HEK293 (cell line): ENCODE data around the gene TACR2.
A peak's percentile ranks its signal among the peaks of the same experiment; 100 is the strongest.

Source experiments
- CTCF ChIA-PET: fragments of 350-600 bp; formaldehyde crosslinking; extraction: SDS; loops from one replicate; lab custom pipeline; 2021; ENCODE audit warnings: antibody characterized with exemption; lab: Yijun Ruan, JAX
- POLR2A ChIA-PET: fragments of 300-600 bp; formaldehyde crosslinking; extraction: SDS; loops from one replicate; lab custom pipeline; 2020; ENCODE audit warnings: antibody characterized with exemption, inconsistent platforms; lab: Yijun Ruan, JAX
- H3K27ac ChIP-seq: fragments of 200-500 bp; sonication (Bioruptor generic); 2 replicates; pipeline ENCODE4 v1.5.1; 2014; ENCODE audit warnings: low read depth, low read length, control low read depth, inconsistent platforms; ENCODE audit errors: extremely low read depth
- H3K36me3 ChIP-seq, 2 experiments: fragments of 200-500 bp in 1 of 2; sonication (Bioruptor generic) in 1 of 2; 1 replicate in 1 of 2; 2 replicates in 1 of 2; pipeline ENCODE4 v1.5.1; 2014 to 2017; ENCODE audit warnings: inconsistent platforms in 2 of 2, low read length in 2 of 2; ENCODE audit not compliant: control insufficient read depth in 2 of 2, insufficient read depth in 1 of 2
- H3K4me1 ChIP-seq: fragments of 200-500 bp; sonication (Bioruptor generic); 2 replicates; pipeline ENCODE4 v1.5.1; 2014; ENCODE audit warnings: mild to moderate bottlenecking, low read length, inconsistent platforms; ENCODE audit not compliant: control insufficient read depth, insufficient read depth
- H3K4me3 ChIP-seq: 2 replicates; pipeline ENCODE4 v1.5.1; 2011; ENCODE audit warnings: low read depth, mild to moderate bottlenecking, control low read depth, low read length, moderate library complexity
- H3K9me3 ChIP-seq: fragments of 200-500 bp; sonication (Bioruptor generic); 2 replicates; pipeline ENCODE4 v1.5.1; 2014; ENCODE audit warnings: low read depth, low read length, inconsistent platforms; ENCODE audit not compliant: control insufficient read depth, insufficient read depth
- ATF2 ChIP-seq: fragments of 450-650 bp; formaldehyde crosslinking; IDR thresholded peaks from 2 replicates; pipeline ENCODE4 v1.5.1; 2016; ENCODE audit warnings: missing biosample characterization, missing genetic modification characterization, low read depth
- KLF9 ChIP-seq: fragments of 450-650 bp; formaldehyde crosslinking; IDR thresholded peaks from 2 replicates; pipeline ENCODE4 v1.5.1; 2016; ENCODE audit warnings: missing biosample characterization, missing genetic modification characterization, low read depth
- MZF1 ChIP-seq: fragments of 450-650 bp; formaldehyde crosslinking; IDR thresholded peaks from 2 replicates; pipeline ENCODE4 v1.5.1; 2017; ENCODE audit warnings: missing biosample characterization, missing genetic modification characterization, borderline replicate concordance
- OSR2 ChIP-seq: fragments of 450-650 bp; formaldehyde crosslinking; IDR thresholded peaks from 2 replicates; pipeline ENCODE4 v1.5.1; 2016; ENCODE audit warnings: missing biosample characterization, missing genetic modification characterization
- TSHZ1 ChIP-seq: fragments of 450-650 bp; formaldehyde crosslinking; IDR thresholded peaks from 2 replicates; pipeline ENCODE4 v1.5.1; 2016; ENCODE audit warnings: missing biosample characterization, missing genetic modification characterization, borderline replicate concordance
- WT1 ChIP-seq: fragments of 450-650 bp; formaldehyde crosslinking; IDR thresholded peaks from 2 replicates; pipeline ENCODE4 v1.5.1; 2016; ENCODE audit warnings: missing biosample characterization, missing genetic modification characterization
- ZBTB17 ChIP-seq: fragments of 450-650 bp; formaldehyde crosslinking; IDR thresholded peaks from 2 replicates; pipeline ENCODE4 v1.5.1; 2016; ENCODE audit warnings: missing biosample characterization, missing genetic modification characterization
- ZBTB8A ChIP-seq: fragments of 450-650 bp; formaldehyde crosslinking; IDR thresholded peaks from 2 replicates; pipeline ENCODE4 v1.5.1; 2016; ENCODE audit warnings: missing biosample characterization, missing genetic modification characterization
- ZFP69B ChIP-seq: fragments of 450-650 bp; formaldehyde crosslinking; IDR thresholded peaks from 2 replicates; pipeline ENCODE4 v1.5.1; 2016; ENCODE audit warnings: missing biosample characterization, missing genetic modification characterization
- ZNF112 ChIP-seq: fragments of 450-650 bp; formaldehyde crosslinking; IDR thresholded peaks from 2 replicates; pipeline ENCODE4 v1.5.0; 2017; ENCODE audit warnings: missing biosample characterization, missing genetic modification characterization
- ZNF174 ChIP-seq: fragments of 450-650 bp; formaldehyde crosslinking; IDR thresholded peaks from 2 replicates; pipeline ENCODE4 v1.5.0; 2017; ENCODE audit warnings: missing biosample characterization, mild to moderate bottlenecking, missing genetic modification characterization
- ZNF223 ChIP-seq: fragments of 450-650 bp; formaldehyde crosslinking; IDR thresholded peaks from 2 replicates; pipeline ENCODE4 v1.5.1; 2016; ENCODE audit warnings: missing biosample characterization, missing genetic modification characterization
- ZNF280C ChIP-seq: fragments of 450-650 bp; formaldehyde crosslinking; IDR thresholded peaks from 2 replicates; pipeline ENCODE4 v1.5.1; 2016; ENCODE audit warnings: missing biosample characterization, missing genetic modification characterization
- ZNF341 ChIP-seq: fragments of 450-650 bp; formaldehyde crosslinking; IDR thresholded peaks from 2 replicates; pipeline ENCODE4; 2016; ENCODE audit warnings: low read depth, missing biosample characterization, missing genetic modification characterization
- ZNF416 ChIP-seq: fragments of 450-650 bp; formaldehyde crosslinking; IDR thresholded peaks from 2 replicates; pipeline ENCODE4 v1.5.1; 2016; ENCODE audit warnings: missing biosample characterization, missing genetic modification characterization
- ZNF488 ChIP-seq: fragments of 450-650 bp; formaldehyde crosslinking; IDR thresholded peaks from 2 replicates; pipeline ENCODE4 v1.5.1; 2016; ENCODE audit warnings: missing biosample characterization, missing genetic modification characterization
- ZNF513 ChIP-seq: fragments of 450-650 bp; IDR thresholded peaks from 2 replicates; pipeline ENCODE4 v1.5.1; 2018; ENCODE audit warnings: missing biosample characterization, missing genetic modification characterization
- ZNF514 ChIP-seq: fragments of 450-650 bp; formaldehyde crosslinking; IDR thresholded peaks from 2 replicates; pipeline ENCODE4 v1.5.1; 2016; ENCODE audit warnings: missing biosample characterization, missing genetic modification characterization
- ZNF521 ChIP-seq: fragments of 450-650 bp; formaldehyde crosslinking; IDR thresholded peaks from 2 replicates; pipeline ENCODE4 v1.5.1; 2017; ENCODE audit warnings: missing biosample characterization, mild to moderate bottlenecking, missing genetic modification characterization
- ZNF544 ChIP-seq: fragments of 450-650 bp; formaldehyde crosslinking; IDR thresholded peaks from 2 replicates; pipeline ENCODE4 v1.5.0; 2017; ENCODE audit warnings: missing biosample characterization, missing genetic modification characterization
- ZNF596 ChIP-seq: fragments of 450-650 bp; IDR thresholded peaks from 2 replicates; pipeline ENCODE4 v1.5.0; 2018; ENCODE audit warnings: missing biosample characterization, mild to moderate bottlenecking, missing genetic modification characterization, moderate library complexity
- ZNF621 ChIP-seq: fragments of 450-650 bp; formaldehyde crosslinking; IDR thresholded peaks from 2 replicates; pipeline ENCODE4 v1.5.1; 2017; ENCODE audit warnings: missing biosample characterization, missing genetic modification characterization
- ZNF629 ChIP-seq: fragments of 450-650 bp; formaldehyde crosslinking; IDR thresholded peaks from 2 replicates; pipeline ENCODE4 v1.5.1; 2017; ENCODE audit warnings: missing biosample characterization, missing genetic modification characterization
- ZNF639 ChIP-seq: fragments of 450-650 bp; formaldehyde crosslinking; IDR thresholded peaks from 2 replicates; pipeline ENCODE4 v1.5.1; 2016; ENCODE audit warnings: missing biosample characterization, missing genetic modification characterization
- ZNF701 ChIP-seq: fragments of 450-650 bp; formaldehyde crosslinking; IDR thresholded peaks from 2 replicates; pipeline ENCODE4 v1.5.1; 2016; ENCODE audit warnings: missing biosample characterization, missing genetic modification characterization
- ZNF792 ChIP-seq: fragments of 450-650 bp; formaldehyde crosslinking; IDR thresholded peaks from 2 replicates; pipeline ENCODE4 v1.5.1; 2016; ENCODE audit warnings: missing biosample characterization, missing genetic modification characterization
- ZSCAN30 ChIP-seq: fragments of 450-650 bp; IDR thresholded peaks from 2 replicates; pipeline ENCODE4 v1.5.1; 2018; ENCODE audit warnings: missing biosample characterization, mild to moderate bottlenecking, missing genetic modification characterization, moderate library complexity

TACR2 gene

GRCh38 chr10:69394020-69394419 lies 22.7 kb downstream of the TACR2 start (continued):
- TF ChIP-seq ZSCAN30 (tag by site-specific recombination) (no peak), ZFP69B (tag by site-specific recombination) (no peak)
- TF ChIP-seq, all 188 proteins: peak for 0

- no peaks in the 10 kb centered on the region for H3K9me3 ChIP-seq
- POLR2A ChIA-PET, result interaction anchor here (0.5 to 0.7 kb wide), 3 partner anchors 54 to 218 kb away, joined by 3 to 5 read pairs (median 3); no protein-coding TSS in a partner anchor
- peaks cover 11 to 68% of the 10 kb centered on the region in 2 experiments for H3K36me3 ChIP-seq
- H3K4me1 ChIP-seq, result no peaks in the 10 kb centered on the region
- CTCF ChIA-PET, result interaction anchor here (0.6 to 7.8 kb wide), 28 partner anchors 8 to 492 kb away, joined by 3 to 147 read pairs (median 4); partner anchors contain the start of gene DDX50
- H3K27ac ChIP-seq, result no peak overlapping the region
- H3K4me3 ChIP-seq, result no peak overlapping the region
- TF ChIP-seq ZNF341 (tag by site-specific recombination) (no peak), ZNF621 (no peak), TSHZ1 (tag by site-specific recombination) (no peak), ATF2 (tag by site-specific recombination) (no peak), OSR2 (tag by site-specific recombination) (no peak), KLF9 (tag by site-specific recombination) (peak; percentile 65; the same call in 1 of the 2 replicates), ZNF792 (tag by site-specific recombination) (no peak), WT1 (tag by site-specific recombination) (no peak), ZNF639 (tag by site-specific recombination) (no peak; the same call in 1 of the 2 replicates), MZF1 (tag by site-specific recombination) (no peak), ZBTB8A (tag by site-specific recombination) (no peak), ZNF488 (tag by site-specific recombination) (no peak), ZNF416 (no peak), ZNF521 (no peak), ZBTB17 (tag by site-specific recombination) (peak; percentile 42; the same call in 1 of the 2 replicates), ZNF629 (tag by site-specific recombination) (0 out of 2 replicates have a peak, but pooled peaks have one; percentile 43), ZNF513 (tag by site-specific recombination) (no peak), ZNF280C (tag by site-specific recombination) (no peak), ZNF701 (tag by site-specific recombination) (no peak), ZNF596 (tag by site-specific recombination) (no peak), ZNF112 (tag by site-specific recombination) (no peak), ZNF223 (tag by site-specific recombination) (no peak), ZNF174 (tag by site-specific recombination) (no peak), ZNF544 (tag by site-specific recombination) (no peak), ZNF514 (tag by site-specific recombination) (no peak)
These were observed 24.2 kb downstream of the TACR2 start for GRCh38 chr10:69392481-69393000.
